Ectodermal cell (in vitro differentiated cells): Measurements from ENCODE around the gene KCTD16.

Source experiments
- H3K27ac ChIP-seq: 2 replicates; pipeline ENCODE4 v1.7.0; 2013; ENCODE audit warnings: mild to moderate bottlenecking, low read depth, low read length; ENCODE audit not compliant: insufficient read depth, poor library complexity, severe bottlenecking
- H3K27me3 ChIP-seq: 2 replicates; pipeline ENCODE4 v1.7.0; 2013; ENCODE audit warnings: mild to moderate bottlenecking, low read length; ENCODE audit not compliant: insufficient read depth, control insufficient read depth, poor library complexity, severe bottlenecking
- H3K36me3 ChIP-seq: one replicate; pipeline ENCODE4 v1.7.0; 2013; ENCODE audit warnings: low read length; ENCODE audit not compliant: control insufficient read depth, insufficient read depth
- H3K4me1 ChIP-seq: one replicate; pipeline ENCODE4 v1.7.0; 2013; ENCODE audit warnings: low read length; ENCODE audit not compliant: control insufficient read depth, insufficient read depth
- H3K4me3 ChIP-seq: 2 replicates; pipeline ENCODE4 v1.7.0; 2013; ENCODE audit warnings: low read depth, low read length, control low read depth; ENCODE audit not compliant: insufficient read depth
- H3K9me3 ChIP-seq: 2 replicates; pipeline ENCODE4 v1.7.0; 2013; ENCODE audit warnings: mild to moderate bottlenecking, low read length, moderate library complexity; ENCODE audit not compliant: control insufficient read depth
- WGBS, 2 experiments: methylation state at CpG; one replicate each; pipeline ENCODE4 v1.1.7; 2013; ENCODE audit warnings: missing lambda C conversion rate in 2 of 2; 5-methylcytosine and 5-hydroxymethylcytosine counted together

KCTD16 gene

DNA sequence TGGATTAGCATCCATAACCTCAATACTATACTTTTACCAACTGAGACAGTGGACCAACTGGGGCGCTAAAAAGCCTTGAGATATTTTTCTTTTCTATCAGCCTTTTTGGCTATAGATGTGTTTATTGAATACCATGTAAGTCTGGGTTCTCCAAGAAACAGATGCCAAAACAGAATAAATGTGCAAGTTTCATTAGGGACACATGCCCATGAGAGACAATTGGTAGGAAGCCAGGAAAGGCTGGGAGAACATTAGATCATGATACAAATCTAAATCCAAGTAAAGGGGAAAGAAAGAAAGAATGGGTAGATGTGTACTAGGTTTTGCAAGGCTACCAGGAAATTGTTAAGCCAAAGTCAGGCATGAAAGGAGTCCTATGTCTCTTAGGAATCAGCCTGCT lies 152.5 kb downstream of the KCTD16 start:
- 91% methylated on average over 1 of the region's 1 CpG; no CpG with 5 or more reads in 1 of the 2 experiments for WGBS, 2 experiments

DNA sequence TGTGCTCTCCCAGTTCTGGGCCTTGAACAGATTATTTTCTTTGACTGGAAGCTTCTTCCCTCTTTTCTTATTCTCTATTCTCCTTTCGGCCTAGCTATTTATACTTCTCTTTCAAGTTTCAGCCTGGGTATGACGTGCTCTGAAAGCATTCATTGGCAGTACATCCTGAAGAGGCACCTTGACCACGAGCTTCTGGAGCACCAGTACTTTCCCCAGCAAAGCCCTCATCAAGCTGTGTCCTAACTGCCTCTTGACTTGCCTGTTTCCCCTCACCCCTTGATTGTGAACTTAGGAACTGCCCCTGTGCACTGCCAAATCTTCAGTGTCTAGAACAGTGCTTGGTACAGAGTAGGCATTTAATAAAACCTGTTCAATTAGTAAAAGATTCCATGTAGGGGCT lies 154.9 kb downstream of the KCTD16 start:
- WGBS, 2 experiments: 90 to 91% methylated on average over 3 of the region's 3 CpGs
- Histone ChIP-seq H3K27me3 (no peaks in the 10 kb centered on the region), H3K4me3 (no peak overlapping the region), H3K9me3 (no peaks in the 10 kb centered on the region), H3K36me3 (no peaks in the 10 kb centered on the region), H3K27ac (no peak overlapping the region), H3K4me1 (no peaks in the 10 kb centered on the region)

More for the DNA sequence above, 152.5 kb downstream of the KCTD16 start:
- Histone ChIP-seq H3K9me3 (no peaks in the 10 kb centered on the region), H3K4me1 (no peaks in the 10 kb centered on the region), H3K36me3 (no peaks in the 10 kb centered on the region), H3K4me3 (no peak overlapping the region), H3K27me3 (no peaks in the 10 kb centered on the region), H3K27ac (no peak overlapping the region)

DNA sequence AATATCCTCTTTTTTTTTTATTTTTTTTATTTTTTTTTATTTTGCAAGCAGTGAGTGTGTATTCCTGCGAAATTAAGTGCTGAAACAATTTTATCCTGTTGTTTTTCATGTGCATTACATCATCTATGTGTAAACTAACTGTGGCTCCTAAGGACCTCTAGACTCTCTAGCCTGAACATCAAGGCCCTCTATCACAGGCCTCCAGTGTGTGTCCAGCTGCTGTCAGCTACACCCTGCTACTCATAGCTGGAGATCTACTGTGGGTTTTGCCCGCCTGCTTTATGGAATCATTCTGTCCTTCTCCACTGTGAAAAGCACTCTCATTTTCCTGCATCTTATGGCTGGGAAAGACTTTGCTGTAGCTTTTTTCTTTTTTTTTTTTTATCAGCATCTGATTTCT lies 157.8 kb downstream of the KCTD16 start:
- Histone ChIP-seq H3K36me3 (no peaks in the 10 kb centered on the region), H3K4me1 (peaks cover 3% of the 10 kb centered on the region), H3K9me3 (no peaks in the 10 kb centered on the region), H3K4me3 (no peak overlapping the region), H3K27me3 (no peaks in the 10 kb centered on the region), H3K27ac (no peak overlapping the region)
- 98 to 100% methylated on average over 2 of the region's 2 CpGs for WGBS, 2 experiments

DNA sequence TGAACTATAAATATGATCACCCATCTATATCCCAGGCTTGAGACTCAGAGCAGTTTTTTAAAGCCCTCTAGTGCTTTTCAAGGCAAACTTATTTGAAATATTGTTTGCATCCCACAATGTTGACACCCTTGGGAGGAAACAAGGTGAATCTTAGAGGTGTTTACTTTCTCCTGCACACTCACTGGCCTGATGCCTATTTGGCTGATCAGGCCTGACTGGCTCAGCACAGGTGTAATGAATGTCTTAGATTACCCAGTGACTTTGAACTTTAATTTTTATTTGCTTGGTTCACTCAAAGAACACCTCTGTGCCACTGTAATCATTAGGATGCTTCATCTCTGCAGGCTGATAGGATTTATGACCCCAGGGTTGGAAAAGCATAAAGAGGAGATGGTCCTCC lies 158.3 kb downstream of the KCTD16 start:
- Histone ChIP-seq H3K27me3 (no peaks in the 10 kb centered on the region), H3K4me3 (no peak overlapping the region), H3K4me1 (peaks cover 3% of the 10 kb centered on the region), H3K36me3 (no peaks in the 10 kb centered on the region), H3K9me3 (no peaks in the 10 kb centered on the region), H3K27ac (no peak overlapping the region)

DNA sequence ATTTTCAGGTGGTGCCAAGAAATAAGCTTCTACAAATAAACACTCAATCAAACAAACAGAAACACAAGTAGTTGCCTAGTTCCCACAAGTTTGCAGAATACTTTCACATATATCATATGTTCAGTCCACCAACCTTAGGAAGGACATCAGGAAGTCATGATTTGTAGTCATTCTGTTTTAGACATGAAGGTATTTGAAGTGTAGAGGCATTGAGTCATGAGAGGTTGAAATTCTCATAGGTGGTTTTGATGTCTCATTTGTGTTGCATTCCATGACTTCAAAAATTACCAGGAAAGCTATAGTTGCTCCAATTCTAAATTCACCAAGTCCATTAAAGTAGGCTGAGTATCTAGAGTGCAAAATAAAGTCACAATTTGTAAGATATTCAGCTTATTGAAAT lies 159.0 kb downstream of the KCTD16 start:
- Histone ChIP-seq H3K27ac (no peak overlapping the region), H3K4me1 (peaks cover 3% of the 10 kb centered on the region), H3K27me3 (no peaks in the 10 kb centered on the region)

DNA sequence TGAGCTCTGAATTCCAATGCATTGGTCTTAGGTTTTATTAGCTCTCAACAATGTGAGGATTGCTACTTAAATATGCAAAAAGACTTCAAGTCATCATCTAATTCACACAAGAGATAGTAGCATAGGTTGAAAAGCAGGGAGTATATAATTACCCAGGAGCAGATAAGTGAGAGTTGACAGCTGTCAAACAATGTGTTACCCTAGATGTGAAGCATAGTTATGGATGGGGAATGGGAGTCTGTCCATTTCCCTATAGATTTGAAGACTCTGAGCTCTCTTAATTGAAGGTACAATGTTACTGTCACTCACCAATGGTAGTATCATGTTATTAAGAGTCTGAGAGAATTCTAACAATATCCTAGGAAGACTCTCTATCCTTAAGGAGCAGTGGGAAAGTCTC lies 160.7 kb downstream of the KCTD16 start:
- Histone ChIP-seq H3K36me3 (no peaks in the 10 kb centered on the region), H3K4me1 (peaks cover 3% of the 10 kb centered on the region), H3K9me3 (no peaks in the 10 kb centered on the region), H3K27me3 (no peaks in the 10 kb centered on the region), H3K4me3 (no peak overlapping the region), H3K27ac (no peak overlapping the region)

More for the DNA sequence above, 159.0 kb downstream of the KCTD16 start:
- Histone ChIP-seq H3K9me3 (no peaks in the 10 kb centered on the region), H3K36me3 (no peaks in the 10 kb centered on the region), H3K4me3 (no peak overlapping the region)

DNA sequence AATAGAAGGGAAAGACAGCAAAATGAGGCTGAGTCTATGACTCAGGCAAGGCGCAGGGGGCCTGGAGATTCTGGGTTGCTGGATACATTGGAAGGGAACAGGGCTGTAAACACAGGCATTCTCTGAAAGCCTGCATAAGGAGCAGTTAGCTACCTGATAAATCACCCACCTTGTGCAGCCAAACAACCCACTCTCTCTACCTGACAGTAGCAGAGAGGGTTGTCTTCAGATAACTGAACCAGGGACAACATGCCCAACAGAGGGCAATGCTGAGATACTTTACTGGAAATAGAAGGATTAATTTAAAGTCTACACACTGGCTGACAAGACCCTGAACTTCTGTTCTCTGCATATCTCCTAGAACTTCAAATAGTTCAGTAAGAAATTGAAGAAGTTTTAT lies 161.6 kb downstream of the KCTD16 start:
- H3K36me3 ChIP-seq: no peaks in the 10 kb centered on the region
- no peaks in the 10 kb centered on the region for H3K27me3 ChIP-seq
- H3K4me3 ChIP-seq: no peak overlapping the region
- H3K27ac ChIP-seq: no peak overlapping the region
- no peaks in the 10 kb centered on the region for H3K9me3 ChIP-seq
- peaks cover 3% of the 10 kb centered on the region for H3K4me1 ChIP-seq
- 91 to 92% methylated on average over 1 of the region's 1 CpG for WGBS, 2 experiments

DNA sequence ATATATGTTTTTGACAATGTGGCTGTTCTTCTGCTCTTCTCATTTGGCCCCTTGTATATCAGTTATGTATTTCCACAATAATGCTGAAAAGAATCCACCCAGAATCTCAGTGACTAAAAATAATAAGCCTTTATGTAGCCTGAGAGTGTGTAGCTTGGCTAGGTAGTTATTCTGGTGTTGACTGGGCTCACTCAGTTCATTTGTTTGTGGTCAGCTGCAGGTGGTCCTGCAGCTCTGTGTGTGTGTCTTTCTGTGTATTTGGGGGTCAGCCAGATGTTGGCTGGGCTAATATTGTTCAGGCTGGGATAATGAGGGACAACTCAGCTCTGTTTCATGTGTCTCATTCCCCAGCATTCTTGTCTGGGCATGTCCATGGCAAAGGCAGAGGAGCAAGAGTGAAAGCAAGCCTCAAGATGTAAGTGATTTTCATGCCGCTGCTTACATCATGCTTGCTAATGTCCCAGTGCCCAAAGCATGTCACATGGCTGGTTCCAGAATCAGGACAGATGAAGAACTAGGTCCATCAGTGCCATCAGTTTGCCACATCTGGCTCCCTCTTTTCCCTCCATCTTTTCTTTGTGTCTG lies 162.8 kb downstream of the KCTD16 start:
- 93 to 98% methylated on average over 1 of the region's 1 CpG for WGBS, 2 experiments
- Histone ChIP-seq H3K27ac (no peak overlapping the region), H3K4me3 (no peak overlapping the region), H3K4me1 (peaks cover 3% of the 10 kb centered on the region), H3K9me3 (no peaks in the 10 kb centered on the region), H3K36me3 (no peaks in the 10 kb centered on the region), H3K27me3 (no peaks in the 10 kb centered on the region)

DNA sequence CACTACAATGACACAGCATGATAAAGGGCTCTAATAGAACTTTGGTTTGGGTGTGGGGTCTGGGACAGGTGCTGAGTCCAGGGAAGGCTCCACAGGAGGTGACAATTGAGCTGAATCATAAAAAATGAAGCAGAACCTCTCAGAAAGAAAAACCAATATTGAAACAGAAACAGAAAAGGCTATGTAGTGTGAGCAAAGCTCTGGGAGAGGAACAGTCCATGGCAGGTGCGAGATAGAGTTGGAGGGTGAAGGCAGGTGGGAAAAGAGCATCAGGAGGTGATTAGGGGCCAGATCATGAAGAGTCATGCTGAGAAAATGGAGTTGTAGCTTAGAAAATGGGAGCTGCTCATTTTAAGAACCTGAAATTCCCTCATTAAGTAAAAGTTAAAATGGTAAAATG lies 164.9 kb downstream of the KCTD16 start:
- H3K4me1 ChIP-seq: peaks cover 3% of the 10 kb centered on the region
- WGBS, 2 experiments: 95 to 97% methylated on average over 1 of the region's 1 CpG
- H3K36me3 ChIP-seq: no peaks in the 10 kb centered on the region
- H3K4me3 ChIP-seq: no peak overlapping the region
- no peak overlapping the region for H3K27ac ChIP-seq
- no peaks in the 10 kb centered on the region for H3K27me3 ChIP-seq
- H3K9me3 ChIP-seq: no peaks in the 10 kb centered on the region

DNA sequence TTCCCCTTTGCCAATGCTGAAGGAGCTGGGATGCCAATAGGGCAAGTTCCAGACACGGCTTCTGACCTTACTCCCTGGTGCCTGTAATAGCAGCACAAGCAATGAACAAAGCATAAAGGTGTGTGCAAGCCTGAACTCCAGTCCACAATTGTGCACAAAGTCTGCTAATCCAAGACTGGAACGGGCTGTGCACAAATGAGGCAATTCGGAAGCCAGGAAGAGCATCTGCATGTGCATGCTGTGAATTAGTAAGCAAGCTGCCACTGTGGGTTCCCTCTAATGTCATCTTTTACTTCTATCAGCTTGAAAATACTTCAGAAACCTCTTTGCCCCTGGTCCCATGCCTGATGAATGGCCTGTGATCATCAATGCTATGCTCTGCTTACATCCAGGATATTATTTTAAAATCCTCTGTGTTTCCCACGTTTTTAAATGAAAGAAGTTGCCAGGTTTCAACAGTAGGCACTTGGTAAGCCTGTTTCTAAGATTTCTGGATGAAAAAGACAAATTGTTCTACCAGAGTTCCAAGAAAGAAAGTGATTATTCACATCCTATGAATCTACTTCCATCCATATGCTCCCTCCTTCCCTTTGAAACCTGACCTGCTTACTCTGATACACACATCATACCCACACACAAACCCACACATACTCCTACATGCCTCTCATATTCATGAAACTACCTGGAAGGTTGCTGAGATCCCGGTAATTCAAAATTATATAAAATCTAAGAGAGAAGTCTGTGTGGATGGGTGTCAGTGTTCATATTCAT lies 165.7 kb downstream of the KCTD16 start:
- Histone ChIP-seq H3K36me3 (no peaks in the 10 kb centered on the region), H3K27ac (no peak overlapping the region), H3K4me3 (no peak overlapping the region), H3K27me3 (no peaks in the 10 kb centered on the region), H3K4me1 (peaks cover 3% of the 10 kb centered on the region), H3K9me3 (no peaks in the 10 kb centered on the region)
- WGBS, 2 experiments: 86 to 88% methylated on average over 4 of the region's 5 CpGs
